IMR-90 (cell line): Measurements from ENCODE around the gene CFAP97D1. TPM values are rescaled to one million over a fixed set of nuclear protein-coding genes. Genes with fewer than 3 reads are reported as not detected.

Experiments used
- ATAC-seq: fragments of 200-7000 bp; cut with Tn5 transposase; 2 replicates; pipeline ENCODE4 v1.9.1; 2020; ENCODE audit warnings: low read depth, mild to moderate bottlenecking, moderate library complexity
- BruUV-seq: library from RNA; stranded (reverse); fragments of 400-500 nt; replicated peaks from 2 replicates; lab custom pipeline; 2021; lab: Mats Ljungman, UMichigan
- CTCF ChIA-PET: fragments of 300-600 bp; formaldehyde crosslinking; extraction: SDS; loops from one replicate; lab custom pipeline; 2021; ENCODE audit warnings: antibody characterized with exemption; lab: Yijun Ruan, JAX
- POLR2A ChIA-PET: fragments of 300-600 bp; sonication (Branson Sonifier 250); formaldehyde crosslinking; loops from one replicate; lab custom pipeline; 2022; ENCODE audit warnings: antibody characterized with exemption; ENCODE audit not compliant: unreplicated experiment; lab: Charles Lee
- DNase-seq: peaks from one replicate; pipeline ENCODE4 v3.0.0; 2013
- H2AFZ ChIP-seq: replicated peaks from 2 replicates; pipeline ENCODE3; 2013; ENCODE audit warnings: low read length, mild to moderate bottlenecking; ENCODE audit not compliant: poor library complexity
- H2AK5ac ChIP-seq: 2 replicates; pipeline ENCODE4 v1.6.1; 2013; ENCODE audit warnings: low read depth, low read length, inconsistent platforms
- H2AK9ac ChIP-seq: replicated peaks from 2 replicates; pipeline ENCODE3; 2013; ENCODE audit warnings: mild to moderate bottlenecking, low read depth, low read length, moderate library complexity; ENCODE audit not compliant: poor library complexity
- H2BK120ac ChIP-seq: 2 replicates; pipeline ENCODE4 v1.6.1; 2013; ENCODE audit warnings: low read depth, low read length, inconsistent platforms
- H2BK15ac ChIP-seq: 3 replicates; pipeline ENCODE4 v1.6.1; 2013; ENCODE audit warnings: low read depth, low read length, inconsistent platforms
- H2BK20ac ChIP-seq: 2 replicates; pipeline ENCODE4 v1.6.1; 2013; ENCODE audit warnings: low read depth, mild to moderate bottlenecking, inconsistent platforms, low read length, moderate library complexity
- H2BK5ac ChIP-seq: 2 replicates; pipeline ENCODE4 v1.6.1; 2013; ENCODE audit warnings: mild to moderate bottlenecking, low read depth, low read length, inconsistent platforms; ENCODE audit not compliant: poor library complexity, severe bottlenecking
- H3K14ac ChIP-seq: replicated peaks from 2 replicates; pipeline ENCODE4 v1.6.1; 2013; ENCODE audit warnings: low read depth, low read length, inconsistent platforms
- H3K18ac ChIP-seq: 2 replicates; pipeline ENCODE4 v1.6.1; 2013; ENCODE audit warnings: low read depth, low read length, control low read depth
- H3K23ac ChIP-seq: 2 replicates; pipeline ENCODE4 v1.6.1; 2013; ENCODE audit warnings: low read depth, low read length, inconsistent platforms
- H3K27ac ChIP-seq: 2 replicates; pipeline ENCODE4 v1.5.1; 2013; ENCODE audit warnings: mild to moderate bottlenecking, control low read depth, low read length; ENCODE audit not compliant: insufficient read depth
- H3K27me3 ChIP-seq: 2 replicates; pipeline ENCODE4 v1.6.1; 2013; ENCODE audit warnings: low read length; ENCODE audit not compliant: control insufficient read depth, insufficient read depth
- H3K36me3 ChIP-seq: 2 replicates; pipeline ENCODE4 v1.6.1; 2013; ENCODE audit warnings: low read length, mixed read lengths; ENCODE audit not compliant: control insufficient read depth, insufficient read depth
- H3K4ac ChIP-seq: 2 replicates; pipeline ENCODE4 v1.6.1; 2013; ENCODE audit warnings: low read depth, low read length, inconsistent platforms
- H3K4me1 ChIP-seq: 2 replicates; pipeline ENCODE4 v1.6.1; 2013; ENCODE audit warnings: low read length, mixed read lengths; ENCODE audit not compliant: control insufficient read depth, insufficient read depth
- H3K4me2 ChIP-seq: 2 replicates; pipeline ENCODE4 v1.6.1; 2013; ENCODE audit warnings: low read depth, mild to moderate bottlenecking, control low read depth, low read length, moderate library complexity
- H3K4me3 ChIP-seq: 2 replicates; pipeline ENCODE4 v1.5.1; 2013; ENCODE audit warnings: low read depth, mild to moderate bottlenecking, control low read depth, low read length, moderate library complexity; ENCODE audit not compliant: insufficient read depth
- H3K56ac ChIP-seq: 2 replicates; pipeline ENCODE4 v1.6.1; 2013; ENCODE audit warnings: low read length, inconsistent platforms; ENCODE audit not compliant: insufficient read depth; ENCODE audit errors: extremely low read depth
- H3K79me1 ChIP-seq, 2 experiments: 2 replicates each; pipeline ENCODE4 v1.6.1; 2013; ENCODE audit warnings: low read length in 2 of 2, inconsistent platforms in 1 of 2, low read depth in 1 of 2
- H3K9ac ChIP-seq: 2 replicates; pipeline ENCODE4 v1.6.1; 2013; ENCODE audit warnings: low read depth, low read length, control low read depth
- H3K9me1 ChIP-seq: 2 replicates; pipeline ENCODE4 v1.6.1; 2013; ENCODE audit warnings: low read length, inconsistent platforms; ENCODE audit not compliant: insufficient read depth
- H3K9me3 ChIP-seq: 2 replicates; pipeline ENCODE4 v1.6.1; 2013; ENCODE audit warnings: low read length; ENCODE audit not compliant: control insufficient read depth, insufficient read depth
- H4K20me1 ChIP-seq: 2 replicates; pipeline ENCODE4 v1.6.1; 2013; ENCODE audit warnings: low read length, inconsistent platforms; ENCODE audit not compliant: insufficient read depth
- H4K5ac ChIP-seq: 2 replicates; pipeline ENCODE4 v1.6.1; 2013; ENCODE audit warnings: mild to moderate bottlenecking, low read depth, low read length, control low read depth
- H4K8ac ChIP-seq, 2 experiments: 2 replicates each; pipeline ENCODE4 v1.6.1; 2013; ENCODE audit warnings: low read depth in 2 of 2, low read length in 2 of 2, control low read depth in 1 of 2, inconsistent platforms in 1 of 2
- H4K91ac ChIP-seq: 2 replicates; pipeline ENCODE4 v1.6.1; 2013; ENCODE audit warnings: low read depth, low read length, inconsistent platforms; ENCODE audit not compliant: insufficient read depth
- BHLHE40 ChIP-seq: fragments of 150-350 bp; IDR thresholded peaks from 2 replicates; pipeline ENCODE4 v1.6.1; 2016; ENCODE audit warnings: mild to moderate bottlenecking, low read depth, low read length
- CEBPB ChIP-seq: IDR thresholded peaks from 2 replicates; pipeline ENCODE4 v1.6.1; 2012; ENCODE audit warnings: low read depth, low read length, improper control_type of control experiment
- CHD1 ChIP-seq: IDR thresholded peaks from 2 replicates; pipeline ENCODE4 v1.6.1; 2012; ENCODE audit warnings: low read depth, low read length, improper control_type of control experiment
- MXI1 ChIP-seq: IDR thresholded peaks from 2 replicates; pipeline ENCODE4 v1.6.1; 2012; ENCODE audit warnings: low read depth, mild to moderate bottlenecking, low read length, moderate library complexity, borderline replicate concordance
- POLR2A ChIP-seq: IDR thresholded peaks from 2 replicates; pipeline ENCODE4 v1.6.1; 2012; ENCODE audit warnings: mild to moderate bottlenecking, low read depth, low read length
- RAD21 ChIP-seq: IDR thresholded peaks from 2 replicates; pipeline ENCODE4 v1.6.1; 2012; ENCODE audit warnings: low read length, improper control_type of control experiment
- RCOR1 ChIP-seq: IDR thresholded peaks from 2 replicates; pipeline ENCODE4 v1.6.1; 2012; ENCODE audit warnings: mild to moderate bottlenecking, low read length, improper control_type of control experiment; ENCODE audit not compliant: insufficient replicate concordance
- RFX5 ChIP-seq: IDR thresholded peaks from 2 replicates; pipeline ENCODE4 v1.8.0; 2012; ENCODE audit warnings: low read depth, mild to moderate bottlenecking, low read length, moderate library complexity
- WGBS, 2 experiments: methylation state at CpG; one replicate each; pipeline versions ENCODE4 v1.1.5 to v1.1.7; 2013; ENCODE audit warnings: missing lambda C conversion rate in 2 of 2; ENCODE audit not compliant: insufficient read length in 1 of 2; ENCODE audit errors: extremely low coverage in 2 of 2; 5-methylcytosine and 5-hydroxymethylcytosine counted together
- dilution Hi-C: fragments of 300-500 bp; cut with HindIII; formaldehyde crosslinking; loops from one replicate; pipeline ENCODE4 v1.14.3; 2018; ENCODE audit warnings: low sequenced_read_pairs; ENCODE audit not compliant: unreplicated experiment
- in situ Hi-C: fragments of 300-500 bp; cut with MboI; formaldehyde crosslinking; loops from 3 replicates; pipeline ENCODE4 v1.14.3; 2019; ENCODE audit warnings: low sequenced_read_pairs, inconsistent platforms, mixed read lengths
- intact Hi-C: fragments of 100-400 bp; cut with micrococcal nuclease; formaldehyde crosslinking; loops from 2 replicates; pipeline ENCODE4 v1.10.0; 2022
- polyA plus RNA-seq, 3 experiments: library from polyadenylated mRNA; depleted of rRNA; stranded (reverse); fragments of >200 nt; gene quantifications; 2 replicates each; pipeline ENCODE4 v1.2.3, GENCODE V29; 2012; ENCODE audit warnings: low replicate concordance in 1 of 3
- total RNA-seq: library from RNA; depleted of rRNA; stranded (reverse); fragments of >200 nt; gene quantifications from 2 replicates; pipeline ENCODE4 v1.2.3, GENCODE V29; 2012
- TF ChIP-seq, protein P1 (sequence below): fragments of 150-350 bp; IDR thresholded peaks from 2 replicates; pipeline ENCODE4 v1.6.1; 2016; ENCODE audit warnings: low read depth, mild to moderate bottlenecking, low read length, moderate library complexity, borderline replicate concordance
- TF ChIP-seq, protein P2 (sequence below): fragments of 150-350 bp; IDR thresholded peaks from 2 replicates; pipeline ENCODE4 v1.6.1; 2017; ENCODE audit warnings: mild to moderate bottlenecking, antibody characterized with exemption, low read length, low read depth
- TF ChIP-seq, protein P3 (sequence below): conservative IDR thresholded peaks from 2 replicates; pipeline ENCODE4 v1.5.1; 2012; ENCODE audit warnings: mild to moderate bottlenecking, low read depth, low read length, improper control_type of control experiment

CFAP97D1 gene
- total and polyA plus RNA-seq, 2 of the 4 experiments (the other 2 are of a cell fraction) = under 0.01 TPM; not detected in 1

DNA sequence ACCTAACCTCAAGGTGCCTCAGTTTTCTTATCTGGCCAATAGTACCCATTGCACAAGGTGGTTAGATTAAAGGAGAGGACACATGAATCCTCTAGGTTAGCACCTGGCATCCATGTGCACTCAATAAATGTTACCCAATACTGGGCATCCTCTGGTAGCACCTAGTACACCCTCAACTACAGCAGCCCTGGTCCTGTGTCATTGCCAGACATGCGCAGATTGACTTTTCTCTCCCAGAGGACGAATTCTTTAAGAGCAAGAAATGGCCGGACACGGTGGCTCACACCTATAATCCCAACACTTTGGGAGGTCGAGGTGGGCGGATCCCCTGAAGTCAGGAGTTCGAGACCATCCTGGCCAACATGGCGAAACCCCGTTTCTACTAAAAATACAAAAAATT lies 8.8 kb upstream of the CFAP97D1 start:
- dilution Hi-C loops = no loop called here
- DNase-seq = no peak
- Histone ChIP-seq H3K18ac (no peak overlapping the region), H3K56ac (no peak overlapping the region), H2AFZ (no peak overlapping the region), H3K14ac (no peak overlapping the region), H3K23ac (no peak overlapping the region), H2AK9ac (no peak overlapping the region), H4K91ac (no peak overlapping the region), H3K4ac (no peak overlapping the region), H2BK120ac (no peak overlapping the region), H3K27me3 (no peaks in the 10 kb centered on the region), H3K9ac (no peak overlapping the region), H2AK5ac (no peak overlapping the region), H2BK5ac (no peak overlapping the region), H3K27ac (no peak overlapping the region), H3K36me3 (peaks cover 53% of the 10 kb centered on the region), H2BK15ac (no peak overlapping the region), H4K8ac (no peak overlapping the region), H3K4me2 (no peak overlapping the region), H4K5ac (no peak overlapping the region), H4K20me1 (peaks cover 23% of the 10 kb centered on the region), H3K9me1 (peaks cover 21% of the 10 kb centered on the region), H3K4me1 (no peaks in the 10 kb centered on the region), H3K79me1 (peaks cover 16 to 45% of the 10 kb centered on the region in 2 experiments; a peak in 3 of 4 replicates), H2BK20ac (no peak overlapping the region), H3K9me3 (no peaks in the 10 kb centered on the region), H3K4me3 (no peak overlapping the region)
- ChIA-PET POLR2A (no interaction called here), CTCF (interaction anchor here (1.0 kb wide), 1 partner anchor 77 kb away, joined by 3 read pairs; no protein-coding TSS in a partner anchor)
- no peak for ATAC-seq
- WGBS, 2 experiments = 100% methylated on average over 1 of the region's 9 CpGs; no CpG with 5 or more reads in 1 of the 2 experiments
- BruUV-seq = no TSS peak
- in situ Hi-C loops = no loop called here
- TF ChIP-seq, protein P1, sequence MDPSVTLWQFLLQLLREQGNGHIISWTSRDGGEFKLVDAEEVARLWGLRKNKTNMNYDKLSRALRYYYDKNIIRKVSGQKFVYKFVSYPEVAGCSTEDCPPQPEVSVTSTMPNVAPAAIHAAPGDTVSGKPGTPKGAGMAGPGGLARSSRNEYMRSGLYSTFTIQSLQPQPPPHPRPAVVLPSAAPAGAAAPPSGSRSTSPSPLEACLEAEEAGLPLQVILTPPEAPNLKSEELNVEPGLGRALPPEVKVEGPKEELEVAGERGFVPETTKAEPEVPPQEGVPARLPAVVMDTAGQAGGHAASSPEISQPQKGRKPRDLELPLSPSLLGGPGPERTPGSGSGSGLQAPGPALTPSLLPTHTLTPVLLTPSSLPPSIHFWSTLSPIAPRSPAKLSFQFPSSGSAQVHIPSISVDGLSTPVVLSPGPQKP = no peak
- no peak for TF ChIP-seq CHD1
- TF ChIP-seq MXI1 = no peak
- TF ChIP-seq, protein P2, sequence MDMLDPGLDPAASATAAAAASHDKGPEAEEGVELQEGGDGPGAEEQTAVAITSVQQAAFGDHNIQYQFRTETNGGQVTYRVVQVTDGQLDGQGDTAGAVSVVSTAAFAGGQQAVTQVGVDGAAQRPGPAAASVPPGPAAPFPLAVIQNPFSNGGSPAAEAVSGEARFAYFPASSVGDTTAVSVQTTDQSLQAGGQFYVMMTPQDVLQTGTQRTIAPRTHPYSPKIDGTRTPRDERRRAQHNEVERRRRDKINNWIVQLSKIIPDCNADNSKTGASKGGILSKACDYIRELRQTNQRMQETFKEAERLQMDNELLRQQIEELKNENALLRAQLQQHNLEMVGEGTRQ = no peak
- TF ChIP-seq, protein P3, sequence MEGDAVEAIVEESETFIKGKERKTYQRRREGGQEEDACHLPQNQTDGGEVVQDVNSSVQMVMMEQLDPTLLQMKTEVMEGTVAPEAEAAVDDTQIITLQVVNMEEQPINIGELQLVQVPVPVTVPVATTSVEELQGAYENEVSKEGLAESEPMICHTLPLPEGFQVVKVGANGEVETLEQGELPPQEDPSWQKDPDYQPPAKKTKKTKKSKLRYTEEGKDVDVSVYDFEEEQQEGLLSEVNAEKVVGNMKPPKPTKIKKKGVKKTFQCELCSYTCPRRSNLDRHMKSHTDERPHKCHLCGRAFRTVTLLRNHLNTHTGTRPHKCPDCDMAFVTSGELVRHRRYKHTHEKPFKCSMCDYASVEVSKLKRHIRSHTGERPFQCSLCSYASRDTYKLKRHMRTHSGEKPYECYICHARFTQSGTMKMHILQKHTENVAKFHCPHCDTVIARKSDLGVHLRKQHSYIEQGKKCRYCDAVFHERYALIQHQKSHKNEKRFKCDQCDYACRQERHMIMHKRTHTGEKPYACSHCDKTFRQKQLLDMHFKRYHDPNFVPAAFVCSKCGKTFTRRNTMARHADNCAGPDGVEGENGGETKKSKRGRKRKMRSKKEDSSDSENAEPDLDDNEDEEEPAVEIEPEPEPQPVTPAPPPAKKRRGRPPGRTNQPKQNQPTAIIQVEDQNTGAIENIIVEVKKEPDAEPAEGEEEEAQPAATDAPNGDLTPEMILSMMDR = no peak
- no peak for TF ChIP-seq RAD21
- TF ChIP-seq RFX5 = no peak
- TF ChIP-seq POLR2A = no peak; the same call in 1 of the 2 replicates
- TF ChIP-seq RCOR1 = no peak
- TF ChIP-seq CEBPB = no peak
- TF ChIP-seq BHLHE40 = no peak
- intact Hi-C loops = no loop called here
